K562 (cell line): ENCODE results near the gene MRPL55. TPM values are rescaled to one million over a fixed set of nuclear protein-coding genes. Genes with fewer than 3 reads are reported as not detected.

Experiments used
- ARID3A ChIP-seq: IDR thresholded peaks from 2 replicates; pipeline ENCODE4 v1.6.1; 2012; ENCODE audit warnings: low read depth, low read length, improper control_type of control experiment, borderline replicate concordance
- CBX2 ChIP-seq: fragments of 200-600 bp; sonication (generic); IDR thresholded peaks from one replicate; pipeline ENCODE4 v1.6.1; 2012; ENCODE audit warnings: mild to moderate bottlenecking, low read length, inconsistent platforms; ENCODE audit not compliant: insufficient read depth, poor library complexity, severe bottlenecking
- ETS1 ChIP-seq: conservative IDR thresholded peaks from 2 replicates; pipeline ENCODE4 v1.6.1; 2011; ENCODE audit warnings: low read depth, mild to moderate bottlenecking, low read length; ENCODE audit not compliant: control insufficient read depth
- NEUROD1 ChIP-seq: fragments of 150-350 bp; IDR thresholded peaks from 2 replicates; pipeline ENCODE4 v1.6.1; 2014; ENCODE audit warnings: borderline replicate concordance, low read length, low read depth; ENCODE audit not compliant: partially characterized antibody
- NFRKB ChIP-seq: fragments of 450-650 bp; IDR thresholded peaks from 2 replicates; pipeline ENCODE4 v1.6.1; 2016; ENCODE audit warnings: low read depth
- RNF219 ChIP-seq: fragments of 250-450 bp; sonication (Bioruptor Pico); IDR thresholded peaks from 2 replicates; pipeline ENCODE4 v1.5.0; 2022; ENCODE audit warnings: mild to moderate bottlenecking
- SIX5 ChIP-seq, 2 experiments: IDR thresholded peaks; 2 replicates each; pipeline ENCODE4 v1.6.1; 2011; ENCODE audit warnings: low read length in 2 of 2, borderline replicate concordance in 1 of 2, low read depth in 1 of 2, mild to moderate bottlenecking in 1 of 2, moderate library complexity in 1 of 2; ENCODE audit not compliant: insufficient read depth in 1 of 2
- SMARCA5 ChIP-seq: fragments of 450-650 bp; IDR thresholded peaks from 2 replicates; pipeline ENCODE4 v1.6.1; 2016
- TSHZ1 ChIP-seq: fragments of 250-450 bp; sonication (Bioruptor Pico); IDR thresholded peaks from 2 replicates; pipeline ENCODE4 v1.4.0; 2020; ENCODE audit warnings: mild to moderate bottlenecking, moderate library complexity
- ZFP36 ChIP-seq: fragments of 150-350 bp; IDR thresholded peaks from 2 replicates; pipeline ENCODE4 v1.6.1; 2018; ENCODE audit warnings: low read length, low read depth; ENCODE audit not compliant: partially characterized antibody
- ZNF197 ChIP-seq: fragments of 200-800 bp; sonication (Bioruptor generic); IDR thresholded peaks from 2 replicates; pipeline ENCODE4 v1.6.1; 2016; ENCODE audit warnings: low read depth, missing genetic modification characterization, missing compliant biosample characterization
- ZNF324 ChIP-seq: fragments of 250-450 bp; sonication (Bioruptor Pico); IDR thresholded peaks from 2 replicates; pipeline ENCODE4 v1.4.0; 2020; ENCODE audit warnings: mild to moderate bottlenecking
- polyA plus RNA-seq, 8 experiments: library from polyadenylated mRNA; depleted of rRNA in 4 of 8; stranded (reverse) in 5 of 8; unstranded in 3 of 8; fragments of >200 nt; fragmentation: Nextera tagmentation in 2 of 8; fragmentation: Illumina TruSeq in 1 of 8; extraction: Ambion mirVana in 2 of 8; extraction: Trizol in 1 of 8; gene quantifications; 2 replicates each; pipeline versions ENCODE4 v1.2.1 to v1.2.3, GENCODE V29; 2011 to 2014; ENCODE audit warnings: inconsistent platforms in 1 of 8, missing spikeins in 1 of 8
- total RNA-seq, 7 experiments: library from RNA; depleted of rRNA in 6 of 7; stranded (reverse); fragments of >200 nt in 6 of 7; fragmentation: Illumina TruSeq in 2 of 7; extraction: Trizol in 2 of 7; gene quantifications; 2 replicates each; pipeline versions ENCODE4 v1.2.1 to v1.2.3, GENCODE V29; 2011 to 2021; ENCODE audit warnings: low replicate concordance in 1 of 7

MRPL55 gene
- total and polyA plus RNA-seq, 9 of the 15 experiments (the other 6 are each of a cell fraction or from before 2014, with no cell fraction given), result 34.9 to 228 (median 81.0) TPM

GRCh38 chr1:228109073-228109961 is at the start of gene MRPL55 (continued):
- TF ChIP-seq ETS1, result peak; percentile 50; the same call in 1 of the 2 replicates
- no peak; the same call in none of the 2 replicates for TF ChIP-seq SMARCA5
- TF ChIP-seq CBX2, result no peak
- no peak for TF ChIP-seq RNF219
- TF ChIP-seq ZNF197 (CRISPR knock-in tag), result no peak
- no peak for TF ChIP-seq ZFP36
- TF ChIP-seq ZNF324, result no peak
- no peak for TF ChIP-seq ARID3A
- no peak; the same call in 1 of the 2 replicates for TF ChIP-seq NFRKB
- peak; percentile 40 to 41; a peak in 2 of 4 replicates for TF ChIP-seq SIX5 (IDR thresholded peaks at IDR 0.05; ENCODE audit: borderline replicate concordance in 1 of 2, insufficient read depth in 1 of 2, low read depth in 1 of 2, low read length in 2 of 2)
- peak; percentile 49 for TF ChIP-seq NEUROD1
- no peak for TF ChIP-seq TSHZ1
